IMR-90 (cell line): Measurements from ENCODE around the gene GRIN2A. TPM values are rescaled to one million over a fixed set of nuclear protein-coding genes. Genes with fewer than 3 reads are reported as not detected.
A peak's percentile ranks its signal among the peaks of the same experiment; 100 is the strongest.

Experiments
- ATAC-seq: fragments of 200-7000 bp; cut with Tn5 transposase; 2 replicates; pipeline ENCODE4 v1.9.1; 2020; ENCODE audit warnings: low read depth, mild to moderate bottlenecking, moderate library complexity
- BruUV-seq: library from RNA; stranded (reverse); fragments of 400-500 nt; replicated peaks from 2 replicates; lab custom pipeline; 2021; lab: Mats Ljungman, UMichigan
- CTCF ChIA-PET: fragments of 300-600 bp; formaldehyde crosslinking; extraction: SDS; loops from one replicate; lab custom pipeline; 2021; ENCODE audit warnings: antibody characterized with exemption; lab: Yijun Ruan, JAX
- POLR2A ChIA-PET: fragments of 300-600 bp; sonication (Branson Sonifier 250); formaldehyde crosslinking; loops from one replicate; lab custom pipeline; 2022; ENCODE audit warnings: antibody characterized with exemption; ENCODE audit not compliant: unreplicated experiment; lab: Charles Lee
- DNase-seq: peaks from one replicate; pipeline ENCODE4 v3.0.0; 2013
- H2AFZ ChIP-seq: replicated peaks from 2 replicates; pipeline ENCODE3; 2013; ENCODE audit warnings: low read length, mild to moderate bottlenecking; ENCODE audit not compliant: poor library complexity
- H2AK5ac ChIP-seq: 2 replicates; pipeline ENCODE4 v1.6.1; 2013; ENCODE audit warnings: low read depth, low read length, inconsistent platforms
- H2AK9ac ChIP-seq: replicated peaks from 2 replicates; pipeline ENCODE3; 2013; ENCODE audit warnings: mild to moderate bottlenecking, low read depth, low read length, moderate library complexity; ENCODE audit not compliant: poor library complexity
- H2BK120ac ChIP-seq: 2 replicates; pipeline ENCODE4 v1.6.1; 2013; ENCODE audit warnings: low read depth, low read length, inconsistent platforms
- H2BK15ac ChIP-seq: 3 replicates; pipeline ENCODE4 v1.6.1; 2013; ENCODE audit warnings: low read depth, low read length, inconsistent platforms
- H2BK20ac ChIP-seq: 2 replicates; pipeline ENCODE4 v1.6.1; 2013; ENCODE audit warnings: low read depth, mild to moderate bottlenecking, inconsistent platforms, low read length, moderate library complexity
- H2BK5ac ChIP-seq: 2 replicates; pipeline ENCODE4 v1.6.1; 2013; ENCODE audit warnings: mild to moderate bottlenecking, low read depth, low read length, inconsistent platforms; ENCODE audit not compliant: poor library complexity, severe bottlenecking
- H3K14ac ChIP-seq: replicated peaks from 2 replicates; pipeline ENCODE4 v1.6.1; 2013; ENCODE audit warnings: low read depth, low read length, inconsistent platforms
- H3K18ac ChIP-seq: 2 replicates; pipeline ENCODE4 v1.6.1; 2013; ENCODE audit warnings: low read depth, low read length, control low read depth
- H3K23ac ChIP-seq: 2 replicates; pipeline ENCODE4 v1.6.1; 2013; ENCODE audit warnings: low read depth, low read length, inconsistent platforms
- H3K27ac ChIP-seq: 2 replicates; pipeline ENCODE4 v1.5.1; 2013; ENCODE audit warnings: mild to moderate bottlenecking, control low read depth, low read length; ENCODE audit not compliant: insufficient read depth
- H3K27me3 ChIP-seq: 2 replicates; pipeline ENCODE4 v1.6.1; 2013; ENCODE audit warnings: low read length; ENCODE audit not compliant: control insufficient read depth, insufficient read depth
- H3K36me3 ChIP-seq: 2 replicates; pipeline ENCODE4 v1.6.1; 2013; ENCODE audit warnings: low read length, mixed read lengths; ENCODE audit not compliant: control insufficient read depth, insufficient read depth
- H3K4ac ChIP-seq: 2 replicates; pipeline ENCODE4 v1.6.1; 2013; ENCODE audit warnings: low read depth, low read length, inconsistent platforms
- H3K4me1 ChIP-seq: 2 replicates; pipeline ENCODE4 v1.6.1; 2013; ENCODE audit warnings: low read length, mixed read lengths; ENCODE audit not compliant: control insufficient read depth, insufficient read depth
- H3K4me2 ChIP-seq: 2 replicates; pipeline ENCODE4 v1.6.1; 2013; ENCODE audit warnings: low read depth, mild to moderate bottlenecking, control low read depth, low read length, moderate library complexity
- H3K4me3 ChIP-seq: 2 replicates; pipeline ENCODE4 v1.5.1; 2013; ENCODE audit warnings: low read depth, mild to moderate bottlenecking, control low read depth, low read length, moderate library complexity; ENCODE audit not compliant: insufficient read depth
- H3K56ac ChIP-seq: 2 replicates; pipeline ENCODE4 v1.6.1; 2013; ENCODE audit warnings: low read length, inconsistent platforms; ENCODE audit not compliant: insufficient read depth; ENCODE audit errors: extremely low read depth
- H3K79me1 ChIP-seq, 2 experiments: 2 replicates each; pipeline ENCODE4 v1.6.1; 2013; ENCODE audit warnings: low read length in 2 of 2, inconsistent platforms in 1 of 2, low read depth in 1 of 2
- H3K9ac ChIP-seq: 2 replicates; pipeline ENCODE4 v1.6.1; 2013; ENCODE audit warnings: low read depth, low read length, control low read depth
- H3K9me1 ChIP-seq: 2 replicates; pipeline ENCODE4 v1.6.1; 2013; ENCODE audit warnings: low read length, inconsistent platforms; ENCODE audit not compliant: insufficient read depth
- H3K9me3 ChIP-seq: 2 replicates; pipeline ENCODE4 v1.6.1; 2013; ENCODE audit warnings: low read length; ENCODE audit not compliant: control insufficient read depth, insufficient read depth
- H4K20me1 ChIP-seq: 2 replicates; pipeline ENCODE4 v1.6.1; 2013; ENCODE audit warnings: low read length, inconsistent platforms; ENCODE audit not compliant: insufficient read depth
- H4K5ac ChIP-seq: 2 replicates; pipeline ENCODE4 v1.6.1; 2013; ENCODE audit warnings: mild to moderate bottlenecking, low read depth, low read length, control low read depth
- H4K8ac ChIP-seq, 2 experiments: 2 replicates each; pipeline ENCODE4 v1.6.1; 2013; ENCODE audit warnings: low read depth in 2 of 2, low read length in 2 of 2, control low read depth in 1 of 2, inconsistent platforms in 1 of 2
- H4K91ac ChIP-seq: 2 replicates; pipeline ENCODE4 v1.6.1; 2013; ENCODE audit warnings: low read depth, low read length, inconsistent platforms; ENCODE audit not compliant: insufficient read depth
- CEBPB ChIP-seq: IDR thresholded peaks from 2 replicates; pipeline ENCODE4 v1.6.1; 2012; ENCODE audit warnings: low read depth, low read length, improper control_type of control experiment
- CHD1 ChIP-seq: IDR thresholded peaks from 2 replicates; pipeline ENCODE4 v1.6.1; 2012; ENCODE audit warnings: low read depth, low read length, improper control_type of control experiment
- FOS ChIP-seq: fragments of 150-350 bp; IDR thresholded peaks from 2 replicates; pipeline ENCODE4 v1.6.1; 2016; ENCODE audit warnings: low read depth, low read length
- MAZ ChIP-seq: IDR thresholded peaks from 2 replicates; pipeline ENCODE4 v1.6.1; 2012; ENCODE audit warnings: low read depth, mild to moderate bottlenecking, low read length, improper control_type of control experiment, moderate library complexity, borderline replicate concordance
- RCOR1 ChIP-seq: IDR thresholded peaks from 2 replicates; pipeline ENCODE4 v1.6.1; 2012; ENCODE audit warnings: mild to moderate bottlenecking, low read length, improper control_type of control experiment; ENCODE audit not compliant: insufficient replicate concordance
- WGBS, 2 experiments: methylation state at CpG; one replicate each; pipeline versions ENCODE4 v1.1.5 to v1.1.7; 2013; ENCODE audit warnings: missing lambda C conversion rate in 2 of 2; ENCODE audit not compliant: insufficient read length in 1 of 2; ENCODE audit errors: extremely low coverage in 2 of 2; 5-methylcytosine and 5-hydroxymethylcytosine counted together
- dilution Hi-C: fragments of 300-500 bp; cut with HindIII; formaldehyde crosslinking; loops from one replicate; pipeline ENCODE4 v1.14.3; 2018; ENCODE audit warnings: low sequenced_read_pairs; ENCODE audit not compliant: unreplicated experiment
- in situ Hi-C: fragments of 300-500 bp; cut with MboI; formaldehyde crosslinking; loops from 3 replicates; pipeline ENCODE4 v1.14.3; 2019; ENCODE audit warnings: low sequenced_read_pairs, inconsistent platforms, mixed read lengths
- intact Hi-C: fragments of 100-400 bp; cut with micrococcal nuclease; formaldehyde crosslinking; loops from 2 replicates; pipeline ENCODE4 v1.10.0; 2022
- polyA plus RNA-seq, 3 experiments: library from polyadenylated mRNA; depleted of rRNA; stranded (reverse); fragments of >200 nt; gene quantifications; 2 replicates each; pipeline ENCODE4 v1.2.3, GENCODE V29; 2012; ENCODE audit warnings: low replicate concordance in 1 of 3
- total RNA-seq: library from RNA; depleted of rRNA; stranded (reverse); fragments of >200 nt; gene quantifications from 2 replicates; pipeline ENCODE4 v1.2.3, GENCODE V29; 2012

Gene GRIN2A
- total and polyA plus RNA-seq, 2 of the 4 experiments (the other 2 are of a cell fraction) = under 0.01 TPM; not detected in 1

- no peak for TF ChIP-seq CHD1
Measured at GRCh38 chr16:10200637-10201586, 18.7 kb upstream of the GRIN2A start (continued).

DNA sequence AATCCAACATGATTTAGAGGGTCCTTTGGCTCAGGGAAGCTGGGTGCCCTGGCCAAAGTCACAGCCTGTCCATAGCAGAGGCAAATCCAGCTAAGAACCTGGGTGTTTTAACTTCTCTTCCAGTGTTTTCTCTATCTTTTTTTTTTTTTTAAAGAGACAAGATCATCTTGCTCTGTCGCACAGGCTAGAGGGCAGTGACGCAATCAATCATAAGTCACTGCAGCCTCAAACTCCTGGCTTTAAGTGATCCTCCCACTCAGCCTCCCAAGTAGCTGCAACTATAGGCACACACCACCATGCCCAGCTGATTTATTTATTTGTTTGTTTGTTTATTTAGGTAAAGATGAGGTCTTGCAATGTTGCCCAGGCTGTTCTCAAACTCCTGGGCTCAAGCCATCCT lies 14.8 kb upstream of the GRIN2A start:
- no peaks in the 10 kb centered on the region for H3K9me1 ChIP-seq
- H3K56ac ChIP-seq = no peak overlapping the region
- WGBS, 2 experiments = no CpG with 5 or more reads among the region's 2 CpGs
- H3K4me2 ChIP-seq = no peak overlapping the region
- no peak overlapping the region for H4K5ac ChIP-seq
- H3K9ac ChIP-seq = no peak overlapping the region
- no peaks in the 10 kb centered on the region for H3K36me3 ChIP-seq
- ATAC-seq (no peak), DNase-seq (no peak)
- no peaks in the 10 kb centered on the region for H3K79me1 ChIP-seq
- no peak overlapping the region for H2BK120ac ChIP-seq
- no TSS peak for BruUV-seq
- dilution Hi-C loops = no loop called here
- H4K20me1 ChIP-seq = no peaks in the 10 kb centered on the region
- CTCF ChIA-PET = no interaction called here
- H2BK20ac ChIP-seq = no peak overlapping the region
- no peaks in the 10 kb centered on the region for H3K27me3 ChIP-seq
- no peak overlapping the region for H2AK9ac ChIP-seq
- intact Hi-C loops = no loop called here
- POLR2A ChIA-PET = no interaction called here
- H3K9me3 ChIP-seq = peaks cover 7% of the 10 kb centered on the region
- H3K18ac ChIP-seq = no peak overlapping the region
- H3K23ac ChIP-seq = no peak overlapping the region
- H3K4ac ChIP-seq = no peak overlapping the region
- in situ Hi-C loops = loop anchor here (25.0 kb wide), 1 partner anchor 1035 kb away; no protein-coding TSS in a partner anchor
- H3K14ac ChIP-seq = no peak overlapping the region
- no peak overlapping the region for H4K91ac ChIP-seq
- H4K8ac ChIP-seq = no peak overlapping the region
- H2BK15ac ChIP-seq = no peak overlapping the region
- H3K4me3 ChIP-seq = no peak overlapping the region
- H2AK5ac ChIP-seq = no peak overlapping the region
- no peaks in the 10 kb centered on the region for H3K4me1 ChIP-seq
- TF ChIP-seq CEBPB (0 out of 2 replicates have a peak, but pooled peaks have one; percentile 3), CHD1 (no peak), MAZ (no peak), RCOR1 (no peak), FOS (no peak)
- no peak overlapping the region for H3K27ac ChIP-seq
- H2BK5ac ChIP-seq = no peak overlapping the region
- no peak overlapping the region for H2AFZ ChIP-seq
